HG02571 (cell line): ENCODE data around the gene FEN1.

Experiments used
- ATAC-seq: cut with Tn5 transposase; IDR thresholded peaks from one replicate; pipeline ENCODE4 v1.9.1; 2021; ENCODE audit warnings: mild to moderate bottlenecking, moderate library complexity; ENCODE audit not compliant: unreplicated experiment

Gene FEN1

GRCh38 chr11:61774411-61774810, 18.3 kb upstream of the FEN1 start:
- ATAC-seq: no peak

GRCh38 chr11:61775106-61775505, 17.6 kb upstream of the FEN1 start:
- no peak for ATAC-seq

- ATAC-seq: no peak
These were observed 16.8 kb upstream of the FEN1 start for GRCh38 chr11:61775606-61776554.

GRCh38 chr11:61776561-61777075, 16.1 kb upstream of the FEN1 start:
- ATAC-seq: no peak

GRCh38 chr11:61777234-61778090, 15.2 kb upstream of the FEN1 start:
- ATAC-seq: no peak

- no peak for ATAC-seq
These were observed 14.3 kb upstream of the FEN1 start for GRCh38 chr11:61778357-61778886.

- no peak for ATAC-seq
These were observed 13.6 kb upstream of the FEN1 start for GRCh38 chr11:61778920-61779650.

- ATAC-seq: no peak
These were observed 12.8 kb upstream of the FEN1 start for GRCh38 chr11:61779666-61780525.

GRCh38 chr11:61780581-61781162, 12.0 kb upstream of the FEN1 start:
- no peak for ATAC-seq

- no peak for ATAC-seq
These were observed 11.1 kb upstream of the FEN1 start for GRCh38 chr11:61781585-61781984.

GRCh38 chr11:61782299-61782698, 10.4 kb upstream of the FEN1 start:
- no peak for ATAC-seq

GRCh38 chr11:61782841-61783240, 9.9 kb upstream of the FEN1 start:
- ATAC-seq: no peak

- no peak for ATAC-seq
These were observed 8.8 kb upstream of the FEN1 start for GRCh38 chr11:61783717-61784505.

GRCh38 chr11:61784506-61784805, 8.3 kb upstream of the FEN1 start:
- no peak for ATAC-seq

- no peak for ATAC-seq
These were observed 6.8 kb upstream of the FEN1 start for GRCh38 chr11:61785837-61786402.

- ATAC-seq: no peak
These were observed 4.7 kb upstream of the FEN1 start for GRCh38 chr11:61787928-61788491.

GRCh38 chr11:61791737-61792309, 888 bp upstream of the FEN1 start:
- no peak for ATAC-seq
